Jurkat, Clone E6-1 (cell line): Measurements from ENCODE around the gene UTS2R.
"Not testable (repeated sequence)": the region's sequence is repeated elsewhere in the genome, so short reads cannot be mapped to it uniquely, and the experiment has no call there.

Experiments used
- DNase-seq: peaks from one replicate; pipeline ENCODE4 v3.0.0-alpha.2; 2011; ENCODE audit warnings: low read depth, low spot score
- H3K4me3 ChIP-seq: 2 replicates; pipeline ENCODE4 v1.5.1; 2011; ENCODE audit warnings: mild to moderate bottlenecking, low read length, control low read depth, moderate library complexity

The UTS2R gene

GRCh38 chr17:82333279-82334171 is 38.0 kb upstream of the UTS2R start, which contains the start of gene SECTM1:
SECTM1 (minus strand) TSS chr17:82333766; CDS start chr17:82327240, 6,526 bp downstream.
- H3K4me3 ChIP-seq = peak within 1 kb of the TSS; percentile 69
- no peak for DNase-seq

GRCh38 chr17:82334204-82334621 is 37.4 kb upstream of the UTS2R start:
- no peak overlapping the region for H3K4me3 ChIP-seq
- no peak for DNase-seq

GRCh38 chr17:82334622-82335394 is 36.8 kb upstream of the UTS2R start:
- DNase-seq = peak; percentile 32
- peak overlapping the region; percentile 46 for H3K4me3 ChIP-seq

- DNase-seq = no peak
- H3K4me3 ChIP-seq = no peak overlapping the region
Observed at GRCh38 chr17:82338858-82339633, 32.5 kb upstream of the UTS2R start.

- DNase-seq = no peak
- no peak overlapping the region for H3K4me3 ChIP-seq
Observed at GRCh38 chr17:82339634-82340580, 31.7 kb upstream of the UTS2R start.

- DNase-seq = no peak
- no peak overlapping the region for H3K4me3 ChIP-seq
Observed at GRCh38 chr17:82342361-82343079, 29.0 kb upstream of the UTS2R start.

- H3K4me3 ChIP-seq = no peak overlapping the region
- no peak for DNase-seq
Observed at GRCh38 chr17:82343560-82343959, 28.0 kb upstream of the UTS2R start.

GRCh38 chr17:82344175-82344907 is 27.2 kb upstream of the UTS2R start:
- DNase-seq = no peak
- H3K4me3 ChIP-seq = no peak overlapping the region

GRCh38 chr17:82345151-82345976 is 26.2 kb upstream of the UTS2R start:
- H3K4me3 ChIP-seq = no peak overlapping the region
- no peak for DNase-seq

GRCh38 chr17:82346342-82347300 is 24.9 kb upstream of the UTS2R start:
- no peak for DNase-seq
- H3K4me3 ChIP-seq = no peak overlapping the region

GRCh38 chr17:82347994-82348393 is 23.6 kb upstream of the UTS2R start:
- H3K4me3 ChIP-seq = not testable (repeated sequence)

GRCh38 chr17:82348434-82348833 is 23.1 kb upstream of the UTS2R start:
- DNase-seq = no peak
- no peak overlapping the region for H3K4me3 ChIP-seq

More at GRCh38 chr17:82347994-82348393, 23.6 kb upstream of the UTS2R start:
- not testable (repeated sequence) for DNase-seq

- no peak overlapping the region for H3K4me3 ChIP-seq
- no peak for DNase-seq
Observed at GRCh38 chr17:82348866-82349265, 22.7 kb upstream of the UTS2R start.

- no peak for DNase-seq
- no peak overlapping the region for H3K4me3 ChIP-seq
Observed at GRCh38 chr17:82349287-82349701, 22.3 kb upstream of the UTS2R start.
